ENCODE data around the gene C1orf53.

GRCh38 chr1:197917805-197918651 is 15.6 kb downstream of the C1orf53 start:
- TF ChIP-seq CTCF (IDR thresholded peaks at IDR 0.05): no peak
- no peak for TF ChIP-seq POLR2A (IDR thresholded peaks at IDR 0.05)
